ENCODE data around the gene ATP2B2.

The ATP2B2 gene

DNA sequence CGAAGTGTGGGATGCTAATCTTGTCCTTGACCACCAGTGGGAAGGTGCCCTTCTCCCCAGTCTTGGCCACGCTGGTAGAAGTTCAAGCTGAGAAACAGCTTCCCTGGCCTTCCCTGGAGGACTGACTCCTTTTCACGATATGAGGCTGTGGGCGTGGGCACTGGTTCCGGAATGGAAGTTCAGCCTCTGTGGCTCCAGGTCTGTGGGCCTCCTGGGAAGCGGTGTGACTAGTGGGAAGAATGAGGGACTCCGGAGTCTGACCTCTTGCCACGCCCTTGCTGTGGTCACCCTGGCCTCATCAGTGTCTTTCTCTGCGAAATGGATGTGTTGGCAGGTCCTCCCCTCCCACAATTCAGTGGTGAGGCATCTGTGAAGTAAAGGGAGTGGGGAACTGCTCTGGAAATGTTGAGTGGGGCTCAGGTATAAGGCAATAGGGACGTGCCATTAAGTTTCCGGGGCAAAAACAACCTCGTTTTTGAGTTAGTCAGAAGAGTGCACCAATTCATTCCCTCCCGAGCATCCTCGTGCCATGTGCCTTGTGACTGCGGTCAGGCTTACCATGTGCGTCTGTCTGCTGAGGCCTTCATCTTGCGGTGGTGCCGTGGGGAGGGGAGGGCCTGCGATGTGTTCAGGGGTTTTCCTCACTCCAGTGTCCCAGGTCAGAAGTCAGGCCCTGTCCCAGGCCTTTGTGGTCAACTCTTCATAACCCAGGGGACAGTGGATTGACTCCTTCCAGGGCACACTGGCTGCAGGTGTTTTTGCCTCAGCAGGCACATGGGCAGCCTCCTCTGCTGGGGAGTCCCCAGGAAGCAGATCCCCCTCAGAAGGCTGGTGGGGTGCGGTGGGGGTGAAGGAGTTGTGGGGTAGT, 172.7 kb downstream of the ATP2B2 start:
- H3K36me3 ChIP-seq (ENCODE audit: control insufficient read depth in 2 of 2, insufficient read depth in 1 of 2, low read length in 2 of 2) = no peaks in the 10 kb centered on the region
- POLR2A ChIA-PET = no interaction called here
- no peak overlapping the region for H3K4me3 ChIP-seq (ENCODE audit: low read depth, low read length)
- CTCF ChIA-PET = no interaction called here
- H3K27ac ChIP-seq (ENCODE audit: extremely low read depth, low read depth, low read length) = no peak overlapping the region
- TF ChIP-seq ZNF843 (tag by site-specific recombination; IDR thresholded peaks at IDR 0.05) (no peak), ZNF701 (tag by site-specific recombination; IDR thresholded peaks at IDR 0.05) (no peak), ZSCAN23 (tag by site-specific recombination; IDR thresholded peaks at IDR 0.05) (no peak), KLF8 (tag by site-specific recombination; IDR thresholded peaks at IDR 0.05) (no peak), ZXDB (tag by site-specific recombination; IDR thresholded peaks at IDR 0.05) (no peak), ZNF394 (tag by site-specific recombination; IDR thresholded peaks at IDR 0.05; ENCODE audit: borderline replicate concordance) (no peak), ZNF514 (tag by site-specific recombination; IDR thresholded peaks at IDR 0.05) (no peak)
- TF ChIP-seq, protein P1, sequence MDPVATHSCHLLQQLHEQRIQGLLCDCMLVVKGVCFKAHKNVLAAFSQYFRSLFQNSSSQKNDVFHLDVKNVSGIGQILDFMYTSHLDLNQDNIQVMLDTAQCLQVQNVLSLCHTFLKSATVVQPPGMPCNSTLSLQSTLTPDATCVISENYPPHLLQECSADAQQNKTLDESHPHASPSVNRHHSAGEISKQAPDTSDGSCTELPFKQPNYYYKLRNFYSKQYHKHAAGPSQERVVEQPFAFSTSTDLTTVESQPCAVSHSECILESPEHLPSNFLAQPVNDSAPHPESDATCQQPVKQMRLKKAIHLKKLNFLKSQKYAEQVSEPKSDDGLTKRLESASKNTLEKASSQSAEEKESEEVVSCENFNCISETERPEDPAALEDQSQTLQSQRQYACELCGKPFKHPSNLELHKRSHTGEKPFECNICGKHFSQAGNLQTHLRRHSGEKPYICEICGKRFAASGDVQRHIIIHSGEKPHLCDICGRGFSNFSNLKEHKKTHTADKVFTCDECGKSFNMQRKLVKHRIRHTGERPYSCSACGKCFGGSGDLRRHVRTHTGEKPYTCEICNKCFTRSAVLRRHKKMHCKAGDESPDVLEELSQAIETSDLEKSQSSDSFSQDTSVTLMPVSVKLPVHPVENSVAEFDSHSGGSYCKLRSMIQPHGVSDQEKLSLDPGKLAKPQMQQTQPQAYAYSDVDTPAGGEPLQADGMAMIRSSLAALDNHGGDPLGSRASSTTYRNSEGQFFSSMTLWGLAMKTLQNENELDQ (tag by site-specific recombination; IDR thresholded peaks at IDR 0.05; ENCODE audit: low read depth) = no peak
- no peaks in the 10 kb centered on the region for H3K9me3 ChIP-seq (ENCODE audit: control insufficient read depth, insufficient read depth, low read depth, low read length)
- H3K4me1 ChIP-seq (ENCODE audit: control insufficient read depth, insufficient read depth, low read length) = no peaks in the 10 kb centered on the region

DNA sequence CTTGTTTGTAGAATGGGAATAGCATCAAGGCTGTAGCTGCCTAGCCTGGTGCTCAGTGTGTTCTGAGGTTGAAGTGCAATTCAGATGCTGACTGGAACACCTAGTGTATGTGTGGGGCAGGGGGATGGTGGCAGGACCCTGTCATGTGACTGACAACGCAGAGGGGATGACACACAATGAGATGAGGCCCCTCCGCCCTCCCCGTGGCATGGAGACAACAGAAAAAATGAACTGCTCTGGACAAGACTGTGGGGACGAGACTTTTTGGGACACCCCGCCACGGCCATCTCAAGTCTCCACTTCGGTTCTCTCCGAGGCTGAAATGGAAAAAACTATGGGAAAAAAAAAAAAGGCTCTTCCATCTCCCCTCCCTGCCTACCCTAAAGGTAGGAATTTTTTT, 174.1 kb downstream of the ATP2B2 start:
- H3K36me3 ChIP-seq (ENCODE audit: control insufficient read depth in 2 of 2, insufficient read depth in 1 of 2, low read length in 2 of 2) = no peaks in the 10 kb centered on the region
- no peak overlapping the region for H3K4me3 ChIP-seq (ENCODE audit: low read depth, low read length)
- H3K27ac ChIP-seq (ENCODE audit: extremely low read depth, low read depth, low read length) = no peak overlapping the region
- no peaks in the 10 kb centered on the region for H3K9me3 ChIP-seq (ENCODE audit: control insufficient read depth, insufficient read depth, low read depth, low read length)
- ChIA-PET POLR2A (no interaction called here), CTCF (interaction anchor here (0.6 to 0.7 kb wide), 3 partner anchors 214 to 684 kb away, joined by 3 read pairs; no protein-coding TSS in a partner anchor)
- no peaks in the 10 kb centered on the region for H3K4me1 ChIP-seq (ENCODE audit: control insufficient read depth, insufficient read depth, low read length)
- no peak for TF ChIP-seq ZNF654 (tag by site-specific recombination; IDR thresholded peaks at IDR 0.05; ENCODE audit: low read depth)
- TF ChIP-seq ZNF341 (tag by site-specific recombination; IDR thresholded peaks at IDR 0.05; ENCODE audit: low read depth) = 0 out of 2 replicates have a peak, but pooled peaks have one; percentile 35

DNA sequence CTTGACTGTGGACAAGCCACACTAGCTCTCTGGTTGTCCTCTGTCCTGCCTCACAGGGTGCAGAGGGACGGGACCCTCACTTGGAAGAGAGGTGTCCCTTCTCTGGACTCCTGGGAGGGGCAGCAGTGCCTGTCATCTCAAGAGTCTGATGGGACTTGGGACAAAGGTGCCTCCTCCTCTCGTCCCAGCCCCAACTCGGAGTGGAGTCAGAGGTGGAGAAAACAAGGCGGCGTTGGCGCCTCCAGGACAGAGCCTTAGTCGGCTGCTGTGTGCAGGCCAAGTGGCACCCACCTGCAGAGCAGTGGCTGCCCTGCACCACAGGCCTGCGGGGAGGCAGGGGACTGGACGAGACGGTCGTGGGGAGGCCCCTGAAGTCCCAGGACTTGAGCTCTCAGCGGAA, 175.1 kb downstream of the ATP2B2 start:
- no peaks in the 10 kb centered on the region for H3K4me1 ChIP-seq (ENCODE audit: control insufficient read depth, insufficient read depth, low read length)
- ChIA-PET POLR2A (interaction anchor here (0.5 kb wide), 1 partner anchor 675 kb away, joined by 4 read pairs; no protein-coding TSS in a partner anchor), CTCF (interaction anchor here (0.6 kb wide), 1 partner anchor 9 kb away, joined by 3 read pairs; the partner anchor contains the start of gene SEC13)
- no peak for TF ChIP-seq ZNF571 (tag by site-specific recombination; IDR thresholded peaks at IDR 0.05)
- TF ChIP-seq MEIS1 (CRISPR knock-in tag; IDR thresholded peaks at IDR 0.05; ENCODE audit: borderline replicate concordance) = no peak
- TF ChIP-seq ZXDB (tag by site-specific recombination; IDR thresholded peaks at IDR 0.05) = no peak
- no peak for TF ChIP-seq ZNF239 (tag by site-specific recombination; IDR thresholded peaks at IDR 0.05)
- TF ChIP-seq, protein P2, sequence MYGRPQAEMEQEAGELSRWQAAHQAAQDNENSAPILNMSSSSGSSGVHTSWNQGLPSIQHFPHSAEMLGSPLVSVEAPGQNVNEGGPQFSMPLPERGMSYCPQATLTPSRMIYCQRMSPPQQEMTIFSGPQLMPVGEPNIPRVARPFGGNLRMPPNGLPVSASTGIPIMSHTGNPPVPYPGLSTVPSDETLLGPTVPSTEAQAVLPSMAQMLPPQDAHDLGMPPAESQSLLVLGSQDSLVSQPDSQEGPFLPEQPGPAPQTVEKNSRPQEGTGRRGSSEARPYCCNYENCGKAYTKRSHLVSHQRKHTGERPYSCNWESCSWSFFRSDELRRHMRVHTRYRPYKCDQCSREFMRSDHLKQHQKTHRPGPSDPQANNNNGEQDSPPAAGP (tag by site-specific recombination; IDR thresholded peaks at IDR 0.05) = no peak
- no peak for TF ChIP-seq ZNF138 (tag by site-specific recombination; IDR thresholded peaks at IDR 0.05; ENCODE audit: borderline replicate concordance)
- no peak for TF ChIP-seq ZNF558 (tag by site-specific recombination; IDR thresholded peaks at IDR 0.05)
- no peak for TF ChIP-seq ZNF830 (tag by site-specific recombination; IDR thresholded peaks at IDR 0.05; ENCODE audit: low read depth)
- TF ChIP-seq ZNF600 (tag by site-specific recombination; IDR thresholded peaks at IDR 0.05) = no peak
- no peak for TF ChIP-seq HOXD13 (CRISPR knock-in tag; IDR thresholded peaks at IDR 0.05; ENCODE audit: borderline replicate concordance)
- no peak for TF ChIP-seq ZNF658 (tag by site-specific recombination; IDR thresholded peaks at IDR 0.05)
- TF ChIP-seq ZNF394 (tag by site-specific recombination; IDR thresholded peaks at IDR 0.05; ENCODE audit: borderline replicate concordance) = no peak
- TF ChIP-seq KLF10 (tag by site-specific recombination; IDR thresholded peaks at IDR 0.05) = no peak
- TF ChIP-seq WT1 (tag by site-specific recombination; IDR thresholded peaks at IDR 0.05) = no peak
- no peaks in the 10 kb centered on the region for H3K36me3 ChIP-seq (ENCODE audit: control insufficient read depth in 2 of 2, insufficient read depth in 1 of 2, low read length in 2 of 2)
- no peaks in the 10 kb centered on the region for H3K9me3 ChIP-seq (ENCODE audit: control insufficient read depth, insufficient read depth, low read depth, low read length)
- no peak overlapping the region for H3K27ac ChIP-seq (ENCODE audit: extremely low read depth, low read depth, low read length)
- no peak overlapping the region for H3K4me3 ChIP-seq (ENCODE audit: low read depth, low read length)
